ENCODE results near the gene C1S.
"Not testable (repeated sequence)": the region's sequence is repeated elsewhere in the genome, so short reads cannot be mapped to it uniquely, and the experiment has no call there.

Gene C1S

GRCh38 chr12:7060353-7060954, at the start of gene C1S:
Gene C1S, plus strand, starts transcription at chr12:7060718. Its CDS starts 1,195 bp downstream, at chr12:7061913.
- DNase-seq (ENCODE audit: low read depth), result peak; percentile 98
- peak; percentile 96 for TF ChIP-seq CTCF (conservative IDR thresholded peaks at IDR 0.05; ENCODE audit: low read depth, low read length)
- H3K4me3 ChIP-seq (ENCODE audit: low read depth, low read length), result peak within 1 kb of the TSS; percentile 57

GRCh38 chr12:7011398-7011797, 49.1 kb upstream of the C1S start:
- not testable (repeated sequence) for DNase-seq (ENCODE audit: low read depth); H3K4me3 ChIP-seq (ENCODE audit: low read depth, low read length)

- DNase-seq (ENCODE audit: low read depth), result no peak
- no peak for TF ChIP-seq CTCF (conservative IDR thresholded peaks at IDR 0.05; ENCODE audit: low read depth, low read length)
Observed at GRCh38 chr12:7012024-7012607, 48.4 kb upstream of the C1S start.

GRCh38 chr12:7013101-7013500, 47.4 kb upstream of the C1S start:
- H3K4me3 ChIP-seq (ENCODE audit: low read depth, low read length), result no peak overlapping the region
- DNase-seq (ENCODE audit: low read depth), result no peak
- no peak for TF ChIP-seq CTCF (conservative IDR thresholded peaks at IDR 0.05; ENCODE audit: low read depth, low read length)

More at GRCh38 chr12:7012024-7012607, 48.4 kb upstream of the C1S start:
- no peak overlapping the region for H3K4me3 ChIP-seq (ENCODE audit: low read depth, low read length)

GRCh38 chr12:7015555-7016370, 44.8 kb upstream of the C1S start:
- no peak overlapping the region for H3K4me3 ChIP-seq (ENCODE audit: low read depth, low read length)
- DNase-seq (ENCODE audit: low read depth), result peak; percentile 55
- no peak for TF ChIP-seq CTCF (conservative IDR thresholded peaks at IDR 0.05; ENCODE audit: low read depth, low read length)

- DNase-seq (ENCODE audit: low read depth), result no peak
- no peak for TF ChIP-seq CTCF (conservative IDR thresholded peaks at IDR 0.05; ENCODE audit: low read depth, low read length)
- H3K4me3 ChIP-seq (ENCODE audit: low read depth, low read length), result peak overlapping the region; percentile 83
Observed at GRCh38 chr12:7016958-7017571, 43.5 kb upstream of the C1S start.

GRCh38 chr12:7017870-7018349, 42.6 kb upstream of the C1S start:
- TF ChIP-seq CTCF (conservative IDR thresholded peaks at IDR 0.05; ENCODE audit: low read depth, low read length), result no peak
- DNase-seq (ENCODE audit: low read depth), result no peak
- peak overlapping the region; percentile 83 for H3K4me3 ChIP-seq (ENCODE audit: low read depth, low read length)
